ENCODE results near the gene TMEM183A.
"Not testable (repeated sequence)": the region's sequence is repeated elsewhere in the genome, so short reads cannot be mapped to it uniquely, and the experiment has no call there.

TMEM183A gene

DNA sequence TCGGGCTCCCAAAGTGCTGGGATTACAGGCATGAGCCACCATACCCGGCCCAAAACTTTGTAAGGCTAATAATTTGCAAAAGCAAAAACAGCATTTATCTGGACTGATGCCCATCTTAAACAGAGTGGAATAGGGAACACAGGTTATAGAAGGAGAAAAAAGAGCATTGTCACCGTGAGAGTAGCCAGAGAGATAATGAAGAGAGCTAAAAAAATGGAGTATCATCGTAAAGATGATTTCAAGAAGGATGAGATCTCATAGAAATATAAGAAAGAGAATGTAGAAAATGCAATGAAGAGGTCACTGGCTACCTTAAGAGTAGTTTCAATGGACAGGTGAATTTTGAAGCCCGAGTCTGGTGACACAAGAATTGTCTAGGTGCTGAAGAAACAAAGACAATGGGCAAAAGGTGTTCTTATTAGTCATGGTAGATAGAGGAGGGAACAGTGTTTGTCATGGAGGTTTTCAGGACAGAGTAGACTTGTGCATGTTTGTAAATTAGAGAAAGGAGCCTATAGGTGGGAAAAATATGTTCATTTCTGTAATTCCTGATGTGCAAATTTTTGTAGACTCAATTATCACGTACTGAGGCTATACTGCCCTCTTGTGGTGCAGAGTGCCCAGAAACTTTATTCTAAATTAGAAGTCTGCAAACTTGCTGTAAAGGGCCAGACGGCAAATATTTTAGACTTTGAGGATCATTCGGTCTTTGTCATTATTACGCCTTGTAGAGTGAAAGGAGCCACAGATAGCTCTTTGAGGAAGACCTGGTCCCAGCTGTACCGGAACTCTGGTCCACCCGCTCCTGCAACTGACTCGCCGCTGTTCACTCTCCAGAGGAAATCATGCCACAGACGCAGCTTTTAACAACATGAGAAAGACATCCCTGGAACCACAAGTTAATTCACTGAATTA, 8.1 kb upstream of the TMEM183A start:
- no peaks in the 10 kb centered on the region for H3K36me3 ChIP-seq (ENCODE audit: low read depth)
- H3K27me3 ChIP-seq (ENCODE audit: insufficient read depth, poor library complexity, severe bottlenecking) = peaks cover 6% of the 10 kb centered on the region
- ATAC-seq (ENCODE audit: low read depth) (no peak; the same call in 2 of the 3 replicates), DNase-seq (ENCODE audit: low spot score) (no peak)
- no peak overlapping the region for H3K27ac ChIP-seq (ENCODE audit: poor library complexity, severe bottlenecking)
- no peaks in the 10 kb centered on the region for H3K4me1 ChIP-seq (ENCODE audit: insufficient read depth, poor library complexity, severe bottlenecking)
- TF ChIP-seq, protein P1, sequence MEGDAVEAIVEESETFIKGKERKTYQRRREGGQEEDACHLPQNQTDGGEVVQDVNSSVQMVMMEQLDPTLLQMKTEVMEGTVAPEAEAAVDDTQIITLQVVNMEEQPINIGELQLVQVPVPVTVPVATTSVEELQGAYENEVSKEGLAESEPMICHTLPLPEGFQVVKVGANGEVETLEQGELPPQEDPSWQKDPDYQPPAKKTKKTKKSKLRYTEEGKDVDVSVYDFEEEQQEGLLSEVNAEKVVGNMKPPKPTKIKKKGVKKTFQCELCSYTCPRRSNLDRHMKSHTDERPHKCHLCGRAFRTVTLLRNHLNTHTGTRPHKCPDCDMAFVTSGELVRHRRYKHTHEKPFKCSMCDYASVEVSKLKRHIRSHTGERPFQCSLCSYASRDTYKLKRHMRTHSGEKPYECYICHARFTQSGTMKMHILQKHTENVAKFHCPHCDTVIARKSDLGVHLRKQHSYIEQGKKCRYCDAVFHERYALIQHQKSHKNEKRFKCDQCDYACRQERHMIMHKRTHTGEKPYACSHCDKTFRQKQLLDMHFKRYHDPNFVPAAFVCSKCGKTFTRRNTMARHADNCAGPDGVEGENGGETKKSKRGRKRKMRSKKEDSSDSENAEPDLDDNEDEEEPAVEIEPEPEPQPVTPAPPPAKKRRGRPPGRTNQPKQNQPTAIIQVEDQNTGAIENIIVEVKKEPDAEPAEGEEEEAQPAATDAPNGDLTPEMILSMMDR (IDR thresholded peaks at IDR 0.05; ENCODE audit: poor library complexity, severe bottlenecking) = peak; percentile 92
- no peaks in the 10 kb centered on the region for H3K9me3 ChIP-seq (ENCODE audit: severe bottlenecking)
- no peak overlapping the region for H3K4me3 ChIP-seq (ENCODE audit: severe bottlenecking)

DNA sequence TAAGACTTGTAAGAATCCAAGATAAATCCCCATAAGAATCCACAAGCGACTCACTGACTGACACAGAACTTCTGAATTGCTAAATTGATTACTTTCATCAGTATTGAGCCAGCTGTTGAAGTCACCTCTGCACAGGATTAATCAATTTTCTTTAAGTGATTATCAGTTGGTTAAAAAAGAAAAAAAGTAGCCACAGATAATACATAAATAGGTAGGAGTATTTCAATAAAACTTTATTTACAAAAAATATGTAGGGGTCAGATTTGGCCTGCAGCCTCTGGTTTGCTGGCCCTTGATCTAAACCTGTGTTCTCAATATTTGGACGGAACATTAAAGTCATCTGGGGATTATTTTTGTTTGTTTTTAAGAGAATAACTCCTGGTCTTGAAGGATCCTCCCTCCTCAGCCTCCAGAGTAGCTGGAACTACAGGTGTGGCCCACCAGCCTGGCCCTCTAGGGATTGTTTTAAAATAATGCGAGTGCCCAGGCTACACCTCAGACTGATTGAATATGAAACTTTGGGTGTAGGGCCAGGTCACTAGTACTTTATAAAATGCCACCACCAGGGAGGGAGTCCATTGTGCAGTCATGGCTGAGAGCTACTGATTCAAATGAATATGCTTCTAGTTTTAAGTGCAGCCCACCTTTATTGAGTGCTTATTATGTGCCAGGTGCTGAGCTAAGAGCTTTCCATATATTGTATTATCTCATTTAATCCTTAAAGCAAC, 6.8 kb upstream of the TMEM183A start:
- TF ChIP-seq, protein P1 (IDR thresholded peaks at IDR 0.05; ENCODE audit: poor library complexity, severe bottlenecking) = no peak
- no peak for DNase-seq (ENCODE audit: low spot score)
- Histone ChIP-seq H3K4me3 (ENCODE audit: severe bottlenecking) (no peak overlapping the region), H3K27me3 (ENCODE audit: insufficient read depth, poor library complexity, severe bottlenecking) (peaks cover 6% of the 10 kb centered on the region), H3K27ac (ENCODE audit: poor library complexity, severe bottlenecking) (no peak overlapping the region), H3K36me3 (ENCODE audit: low read depth) (no peaks in the 10 kb centered on the region), H3K9me3 (ENCODE audit: severe bottlenecking) (no peaks in the 10 kb centered on the region), H3K4me1 (ENCODE audit: insufficient read depth, poor library complexity, severe bottlenecking) (no peaks in the 10 kb centered on the region)
- no peak for ATAC-seq (ENCODE audit: low read depth)

DNA sequence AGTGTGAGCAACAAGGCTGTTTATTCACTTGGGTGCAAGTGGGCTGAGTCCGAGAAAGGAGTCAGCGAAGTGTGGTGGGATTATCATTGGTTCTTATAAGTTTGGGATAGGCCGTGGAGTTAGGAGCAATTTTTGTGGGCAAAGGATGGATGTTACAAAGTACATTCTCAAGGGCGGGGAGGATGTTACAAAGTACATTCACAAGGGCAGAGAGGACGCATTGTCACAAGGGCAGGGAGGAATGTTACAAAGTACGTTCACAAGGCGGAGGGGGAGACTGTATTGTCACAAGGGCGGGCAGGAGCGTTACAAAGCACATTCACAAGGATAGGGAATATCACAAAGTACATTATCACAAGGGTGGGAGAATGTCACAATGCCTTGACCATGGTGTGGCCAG, 5.2 kb upstream of the TMEM183A start:
- H3K27ac ChIP-seq (ENCODE audit: poor library complexity, severe bottlenecking) = no peak overlapping the region
- TF ChIP-seq, protein P1 (IDR thresholded peaks at IDR 0.05; ENCODE audit: poor library complexity, severe bottlenecking) = no peak
- H3K4me1 ChIP-seq (ENCODE audit: insufficient read depth, poor library complexity, severe bottlenecking) = no peaks in the 10 kb centered on the region
- no peak overlapping the region for H3K4me3 ChIP-seq (ENCODE audit: severe bottlenecking)
- H3K9me3 ChIP-seq (ENCODE audit: severe bottlenecking) = no peaks in the 10 kb centered on the region
- DNase-seq (ENCODE audit: low spot score) = no peak
- no peaks in the 10 kb centered on the region for H3K36me3 ChIP-seq (ENCODE audit: low read depth)
- peaks cover 3% of the 10 kb centered on the region for H3K27me3 ChIP-seq (ENCODE audit: insufficient read depth, poor library complexity, severe bottlenecking)
- no peak for ATAC-seq (ENCODE audit: low read depth)

DNA sequence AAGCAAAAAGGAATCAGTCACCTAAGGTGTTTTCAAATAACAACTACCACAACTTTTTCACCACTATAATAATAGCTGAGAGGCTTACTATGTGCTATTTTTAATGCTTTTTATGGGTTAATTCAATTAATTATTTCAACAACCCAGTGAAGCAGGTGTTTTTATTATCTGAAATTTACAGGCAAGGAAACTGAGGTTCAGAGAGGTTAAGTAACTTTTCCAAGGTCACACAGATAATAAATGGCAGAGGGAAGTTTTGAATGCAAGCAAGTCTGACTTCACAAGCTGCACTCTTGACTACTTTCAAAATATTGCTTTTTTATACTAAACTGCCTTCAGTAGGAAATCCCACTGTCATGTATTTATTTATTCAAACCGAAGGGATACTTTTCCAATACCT, 4.2 kb upstream of the TMEM183A start:
- no peak for DNase-seq (ENCODE audit: low spot score)
- H3K36me3 ChIP-seq (ENCODE audit: low read depth) = no peaks in the 10 kb centered on the region
- no peak for ATAC-seq (ENCODE audit: low read depth)
- no peaks in the 10 kb centered on the region for H3K4me1 ChIP-seq (ENCODE audit: insufficient read depth, poor library complexity, severe bottlenecking)
- H3K4me3 ChIP-seq (ENCODE audit: severe bottlenecking) = no peak overlapping the region
- TF ChIP-seq, protein P1 (IDR thresholded peaks at IDR 0.05; ENCODE audit: poor library complexity, severe bottlenecking) = no peak
- no peak overlapping the region for H3K27ac ChIP-seq (ENCODE audit: poor library complexity, severe bottlenecking)
- H3K27me3 ChIP-seq (ENCODE audit: insufficient read depth, poor library complexity, severe bottlenecking) = peaks cover 2% of the 10 kb centered on the region
- no peaks in the 10 kb centered on the region for H3K9me3 ChIP-seq (ENCODE audit: severe bottlenecking)

DNA sequence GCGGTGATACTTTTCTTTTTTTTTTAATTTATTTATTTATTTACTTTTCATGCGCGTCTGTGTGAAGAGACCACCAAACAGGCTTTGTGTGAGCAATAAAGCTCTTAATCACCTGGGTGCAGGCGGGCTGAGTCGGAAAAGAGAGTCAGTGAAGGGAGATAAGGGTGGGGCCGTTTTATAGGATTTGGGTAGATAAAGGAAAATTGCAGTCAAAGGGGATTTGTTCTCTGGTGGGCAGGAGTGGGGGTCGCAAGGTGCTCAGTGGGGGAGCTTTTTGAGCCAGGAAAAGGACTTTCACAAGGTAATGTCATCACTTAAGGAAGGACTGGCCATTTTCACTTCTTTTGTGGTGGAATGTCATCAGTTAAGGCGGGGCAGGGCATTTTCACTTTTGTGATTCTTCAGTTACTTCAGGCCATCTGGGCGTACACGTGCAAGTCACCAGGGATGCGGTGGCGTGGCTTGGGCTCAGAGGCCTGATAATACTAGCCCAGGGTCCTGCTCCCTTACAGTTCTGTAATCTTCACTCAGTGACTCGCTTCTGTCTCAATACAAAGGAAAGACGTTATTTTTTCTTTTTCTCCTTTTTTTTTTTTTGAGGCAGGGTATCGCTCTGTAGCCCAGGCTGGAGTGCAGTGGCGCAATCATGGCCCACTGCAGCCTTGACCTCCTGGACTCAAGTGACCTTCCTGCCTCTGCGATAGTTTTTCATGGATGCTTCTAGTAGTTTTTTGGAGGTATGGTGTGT, 1.6 kb upstream of the TMEM183A start:
- DNase-seq (ENCODE audit: low spot score); H3K4me3 ChIP-seq (ENCODE audit: severe bottlenecking): not testable (repeated sequence)
- H3K27ac ChIP-seq (ENCODE audit: poor library complexity, severe bottlenecking) = peak overlapping the region; percentile 64

More for the DNA sequence above, 1.6 kb upstream of the TMEM183A start:
- not testable (repeated sequence) for H3K4me1 ChIP-seq (ENCODE audit: insufficient read depth, poor library complexity, severe bottlenecking); H3K27me3 ChIP-seq (ENCODE audit: insufficient read depth, poor library complexity, severe bottlenecking); H3K9me3 ChIP-seq (ENCODE audit: severe bottlenecking); ATAC-seq (ENCODE audit: low read depth)
- H3K36me3 ChIP-seq (ENCODE audit: low read depth) = peaks cover 22% of the 10 kb centered on the region
